IPS-NIHi7 (cell line): ENCODE results near the gene C1QTNF12.

Source experiments
- DNase-seq: peaks from one replicate; pipeline ENCODE4 v3.0.0; 2012; ENCODE audit warnings: mixed read lengths; ENCODE audit errors: extremely low spot score

C1QTNF12 gene

GRCh38 chr1:1240822-1241587 lies 5.5 kb downstream of the C1QTNF12 start:
- no peak for DNase-seq

- DNase-seq: no peak
Measured at GRCh38 chr1:1240348-1240732, 6.2 kb downstream of the C1QTNF12 start.

- DNase-seq: no peak
Measured at GRCh38 chr1:1239614-1240347, 6.7 kb downstream of the C1QTNF12 start.

GRCh38 chr1:1239227-1239613 lies 7.3 kb downstream of the C1QTNF12 start:
- DNase-seq: no peak

- no peak for DNase-seq
Measured at GRCh38 chr1:1238702-1239178, 7.8 kb downstream of the C1QTNF12 start.

- DNase-seq: no peak
Measured at GRCh38 chr1:1237874-1238701, 8.4 kb downstream of the C1QTNF12 start.

- no peak for DNase-seq
Measured at GRCh38 chr1:1236945-1237873, 9.3 kb downstream of the C1QTNF12 start.

- no peak for DNase-seq
Measured at GRCh38 chr1:1236176-1236763, 10.3 kb downstream of the C1QTNF12 start.

GRCh38 chr1:1235016-1235744 lies 11.3 kb downstream of the C1QTNF12 start:
- DNase-seq: no peak

- DNase-seq: no peak
Measured at GRCh38 chr1:1234180-1234808, 12.2 kb downstream of the C1QTNF12 start.

GRCh38 chr1:1233567-1233892 lies 13.0 kb downstream of the C1QTNF12 start:
- no peak for DNase-seq

GRCh38 chr1:1232796-1233566 lies 13.5 kb downstream of the C1QTNF12 start:
- no peak for DNase-seq

- DNase-seq: no peak
Measured at GRCh38 chr1:1232208-1232795, 14.2 kb downstream of the C1QTNF12 start, which contains the start of gene B3GALT6. Gene B3GALT6, plus strand, starts transcription at chr1:1232237. Its CDS starts 42 bp downstream, at chr1:1232279.

GRCh38 chr1:1231400-1232207 lies 14.9 kb downstream of the C1QTNF12 start, which contains the start of gene SDF4:
Gene SDF4, minus strand, starts transcription at chr1:1232001. Its CDS starts 3,229 bp downstream, at chr1:1228772.
- DNase-seq: peak; percentile 100

- no peak for DNase-seq
Measured at GRCh38 chr1:1230656-1231399, 15.7 kb downstream of the C1QTNF12 start.

- no peak for DNase-seq
Measured at GRCh38 chr1:1229770-1230169, 16.8 kb downstream of the C1QTNF12 start.
